ENCODE results near the gene C9orf78.

C9orf78 gene, protein sequence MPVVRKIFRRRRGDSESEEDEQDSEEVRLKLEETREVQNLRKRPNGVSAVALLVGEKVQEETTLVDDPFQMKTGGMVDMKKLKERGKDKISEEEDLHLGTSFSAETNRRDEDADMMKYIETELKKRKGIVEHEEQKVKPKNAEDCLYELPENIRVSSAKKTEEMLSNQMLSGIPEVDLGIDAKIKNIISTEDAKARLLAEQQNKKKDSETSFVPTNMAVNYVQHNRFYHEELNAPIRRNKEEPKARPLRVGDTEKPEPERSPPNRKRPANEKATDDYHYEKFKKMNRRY

DNA sequence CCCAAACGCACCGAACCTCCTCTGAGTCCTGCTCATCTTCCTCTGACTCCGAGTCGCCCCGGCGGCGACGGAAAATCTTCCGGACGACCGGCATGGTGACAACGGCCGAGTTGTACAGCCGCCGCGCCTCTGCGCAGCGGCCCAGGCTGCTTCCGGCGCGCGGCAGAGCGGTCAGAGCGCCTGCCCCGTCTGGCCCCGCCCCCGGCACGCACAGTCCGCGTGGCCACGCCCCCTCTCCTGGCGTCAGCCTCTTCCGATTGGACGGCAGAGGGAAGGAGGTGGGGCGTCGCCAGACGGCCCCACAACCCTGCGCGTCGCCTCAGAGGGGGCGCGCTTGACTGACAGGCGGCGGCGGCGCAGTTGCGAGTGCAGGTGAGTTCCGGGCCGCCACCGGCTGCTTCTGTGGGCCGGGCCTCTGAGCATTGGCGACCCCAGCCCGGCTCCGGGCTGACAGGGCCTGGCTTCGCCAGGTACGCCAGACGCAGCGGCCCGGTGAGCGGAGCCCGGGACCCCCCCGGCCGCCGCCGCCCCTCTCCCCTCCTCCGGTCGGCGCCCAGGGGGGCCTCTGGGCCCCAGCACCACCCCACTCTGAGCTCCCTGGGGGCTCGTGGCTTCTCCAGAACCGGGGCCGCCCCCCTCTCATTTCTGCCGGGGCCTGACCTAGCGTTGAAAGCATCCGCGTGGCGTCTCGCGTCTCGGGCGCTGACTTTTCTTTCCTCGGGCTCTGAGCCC, at the start of gene C9orf78, which contains the start of gene USP20:
TSS of gene C9orf78 (minus strand) at position 148 of the 732 bp plus-strand sequence. CDS start at position 94, 54 bp downstream.
TSS of gene USP20 (plus strand) at position 331 of the 732 bp plus-strand sequence. CDS start 17,098 bp downstream, outside the sequence.
- peak; percentile 90 to 97 (median 94) for DNase-seq

GRCh38 chr9:129884220-129885017, 49.3 kb upstream of the C9orf78 start:
- peak; percentile 90 to 95 (median 92) for DNase-seq

GRCh38 chr9:129881547-129882324, 46.7 kb upstream of the C9orf78 start:
- no peak for DNase-seq

DNA sequence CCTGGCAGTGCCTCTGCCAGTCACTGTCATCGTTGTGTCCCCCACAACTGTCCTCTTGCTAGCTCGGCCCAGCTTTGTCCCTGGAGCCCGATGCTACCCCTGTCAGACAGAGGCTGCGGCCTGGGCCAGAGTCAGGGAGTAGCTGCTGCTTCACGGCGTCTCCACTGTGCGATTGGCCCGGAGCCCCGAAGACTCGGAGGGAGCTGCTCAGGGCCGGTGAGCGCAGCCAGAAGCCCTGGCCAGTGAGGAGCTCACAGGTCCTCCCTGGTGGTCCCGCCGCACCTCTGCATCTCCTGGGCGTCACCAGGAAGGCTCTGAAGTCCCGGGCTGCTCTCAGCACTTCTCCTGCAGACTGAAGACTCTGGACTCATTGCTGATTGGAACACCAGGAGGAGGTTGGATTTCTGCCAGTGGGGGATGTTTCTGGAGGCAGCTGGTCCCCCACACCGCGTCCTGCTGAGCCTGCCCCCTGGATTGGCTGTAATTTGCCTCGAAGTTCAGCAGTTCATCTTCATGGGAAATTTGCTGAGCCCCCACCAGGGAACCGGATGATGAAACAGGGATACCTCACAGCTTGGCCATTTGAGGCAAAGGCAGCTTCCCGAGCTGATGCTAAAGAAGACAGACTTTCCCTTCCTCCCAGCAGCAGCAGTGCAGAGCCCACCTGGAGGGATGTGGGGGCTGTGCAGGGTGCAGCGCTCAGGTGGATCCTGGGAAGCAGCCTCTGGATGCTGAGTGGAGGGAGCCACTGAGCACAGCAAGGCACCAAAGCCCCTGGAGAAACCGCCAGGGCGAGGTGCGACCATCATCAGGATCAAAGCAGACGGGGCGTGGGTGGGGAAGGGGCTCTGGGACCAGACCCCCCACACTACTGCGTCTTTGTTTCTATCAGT, 45.8 kb upstream of the C9orf78 start:
- DNase-seq, result no peak

GRCh38 chr9:129879991-129880653, 45.0 kb upstream of the C9orf78 start:
- DNase-seq, result no peak

GRCh38 chr9:129879103-129879699, 44.1 kb upstream of the C9orf78 start:
- no peak for DNase-seq

- no peak for DNase-seq
Measured at GRCh38 chr9:129878291-129878690, 43.2 kb upstream of the C9orf78 start.

DNA sequence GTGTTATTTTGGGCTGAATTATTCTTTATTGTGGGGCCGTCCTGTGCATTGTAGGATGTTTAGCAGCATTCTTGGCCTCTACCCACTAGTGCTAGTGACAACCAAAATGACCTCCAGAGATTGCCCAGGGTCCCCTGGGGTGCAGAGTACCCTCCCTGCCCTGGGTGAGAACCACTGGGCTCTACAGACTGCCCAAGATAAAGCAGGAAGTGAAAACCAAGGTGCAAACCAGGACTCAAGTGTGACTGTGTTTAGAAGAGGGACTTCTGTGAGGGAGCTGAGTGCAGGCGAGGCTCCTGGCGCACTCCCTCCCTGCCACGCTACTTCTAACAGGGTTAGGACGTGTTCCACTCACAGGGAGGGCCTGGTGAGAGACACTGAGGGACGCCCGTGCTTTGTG, 41.7 kb upstream of the C9orf78 start:
- DNase-seq, result no peak

- DNase-seq, result no peak
Measured at GRCh38 chr9:129875687-129876395, 40.8 kb upstream of the C9orf78 start.

GRCh38 chr9:129875181-129875611, 40.1 kb upstream of the C9orf78 start:
- DNase-seq, result no peak

- no peak for DNase-seq
Measured at GRCh38 chr9:129874261-129875101, 39.4 kb upstream of the C9orf78 start.

- no peak for DNase-seq
Measured at GRCh38 chr9:129873563-129874190, 38.6 kb upstream of the C9orf78 start.

- no peak for DNase-seq
Measured at GRCh38 chr9:129871046-129871445, 36.0 kb upstream of the C9orf78 start.

DNA sequence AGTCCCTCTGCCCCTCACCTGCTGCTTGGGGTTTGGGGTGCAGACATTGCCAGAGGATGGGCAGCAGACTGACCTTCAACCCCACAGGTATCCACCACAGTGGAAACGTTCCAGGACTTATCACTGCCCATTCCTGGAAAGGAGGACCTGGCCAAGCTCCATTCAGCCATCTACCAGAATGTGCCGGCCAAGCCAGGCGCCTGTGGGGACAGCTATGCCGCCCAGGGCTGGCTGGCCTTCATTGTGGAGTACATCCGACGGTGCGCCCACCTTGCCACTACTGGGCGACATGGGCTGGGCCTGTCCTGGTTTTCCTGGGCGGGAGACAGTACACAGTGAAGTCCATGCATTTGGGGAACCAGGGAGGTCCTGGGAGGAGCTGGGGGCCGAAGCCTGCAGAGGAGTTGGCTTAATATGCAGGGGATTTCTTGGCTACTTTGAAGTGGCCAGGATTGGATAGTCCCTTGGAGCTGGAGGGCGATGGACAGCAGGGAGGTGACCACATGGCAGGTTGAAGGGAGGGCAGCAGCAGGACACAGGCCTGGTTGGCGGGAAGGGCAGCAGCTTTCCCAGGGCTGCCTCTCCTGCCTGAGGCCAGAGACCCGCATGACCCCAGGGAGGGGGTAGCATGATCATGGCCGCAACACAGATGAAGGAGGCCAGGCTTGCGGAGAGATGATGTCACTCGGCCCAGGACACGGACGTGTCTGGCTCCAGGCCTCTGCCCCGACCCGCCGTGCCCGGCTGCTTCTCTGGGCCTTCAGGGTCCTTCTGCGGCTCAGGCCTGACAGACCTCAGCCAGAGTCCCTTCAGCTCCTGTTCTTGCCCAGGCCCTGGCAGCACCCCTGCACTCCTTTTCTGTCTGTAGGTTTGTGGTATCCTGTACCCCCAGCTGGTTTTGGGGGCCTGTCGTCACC, 34.8 kb upstream of the C9orf78 start:
- DNase-seq, result no peak

- DNase-seq, result peak; percentile 61 to 87 (median 78)
Measured at GRCh38 chr9:129868872-129869486, 33.9 kb upstream of the C9orf78 start.

- no peak for DNase-seq
Measured at GRCh38 chr9:129868023-129868871, 33.2 kb upstream of the C9orf78 start.

Data from activated CD4-positive, CD25-positive, alpha-beta regulatory T cell (primary cell).